ENCODE results near the gene CDCA7L. TPM values are rescaled to one million over a fixed set of nuclear protein-coding genes. Genes with fewer than 3 reads are reported as not detected.
"Not testable (repeated sequence)": the region's sequence is repeated elsewhere in the genome, so short reads cannot be mapped to it uniquely, and the experiment has no call there.

CDCA7L gene
- total RNA-seq, 1 donor from 2014 or later, result 6.1 TPM

DNA sequence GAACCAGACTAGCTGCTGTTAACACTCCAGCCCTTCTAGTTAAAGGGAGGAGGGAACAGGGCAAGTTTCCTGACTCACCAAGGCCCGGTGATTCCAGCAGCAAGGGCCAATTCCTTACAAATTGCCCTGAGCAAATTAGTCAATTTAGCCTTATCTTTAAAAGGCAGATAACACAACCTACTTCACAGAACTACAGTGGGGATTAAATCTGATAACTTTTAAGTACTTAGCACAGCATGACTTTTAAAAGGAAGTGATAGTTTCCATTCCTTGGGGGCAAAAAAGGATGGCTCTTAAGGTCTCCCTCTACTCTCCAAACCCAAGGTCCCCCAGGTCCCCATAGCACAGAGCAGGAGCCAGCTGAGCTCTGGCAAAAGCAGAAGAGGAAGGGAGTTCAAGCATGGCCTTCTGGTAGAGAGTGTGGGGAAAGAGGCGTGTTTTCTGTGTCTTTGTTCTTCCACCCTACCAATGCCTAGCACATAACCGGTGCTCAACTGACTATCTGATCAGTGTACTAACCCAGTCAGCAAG lies 4.0 kb downstream of the CDCA7L start:
- Mint-ChIP-seq H3K4me1 (ENCODE audit: low read depth, unreplicated experiment) (peaks cover 13% of the 10 kb centered on the region), H3K27ac (ENCODE audit: unreplicated experiment) (no peak overlapping the region), H3K27me3 (ENCODE audit: unreplicated experiment) (no peaks in the 10 kb centered on the region), H3K9me3 (ENCODE audit: unreplicated experiment) (peaks cover under 1% of the 10 kb centered on the region), H3K36me3 (ENCODE audit: unreplicated experiment) (no peaks in the 10 kb centered on the region), H3K4me3 (ENCODE audit: unreplicated experiment) (no peak overlapping the region)
- TF ChIP-seq, protein P1, sequence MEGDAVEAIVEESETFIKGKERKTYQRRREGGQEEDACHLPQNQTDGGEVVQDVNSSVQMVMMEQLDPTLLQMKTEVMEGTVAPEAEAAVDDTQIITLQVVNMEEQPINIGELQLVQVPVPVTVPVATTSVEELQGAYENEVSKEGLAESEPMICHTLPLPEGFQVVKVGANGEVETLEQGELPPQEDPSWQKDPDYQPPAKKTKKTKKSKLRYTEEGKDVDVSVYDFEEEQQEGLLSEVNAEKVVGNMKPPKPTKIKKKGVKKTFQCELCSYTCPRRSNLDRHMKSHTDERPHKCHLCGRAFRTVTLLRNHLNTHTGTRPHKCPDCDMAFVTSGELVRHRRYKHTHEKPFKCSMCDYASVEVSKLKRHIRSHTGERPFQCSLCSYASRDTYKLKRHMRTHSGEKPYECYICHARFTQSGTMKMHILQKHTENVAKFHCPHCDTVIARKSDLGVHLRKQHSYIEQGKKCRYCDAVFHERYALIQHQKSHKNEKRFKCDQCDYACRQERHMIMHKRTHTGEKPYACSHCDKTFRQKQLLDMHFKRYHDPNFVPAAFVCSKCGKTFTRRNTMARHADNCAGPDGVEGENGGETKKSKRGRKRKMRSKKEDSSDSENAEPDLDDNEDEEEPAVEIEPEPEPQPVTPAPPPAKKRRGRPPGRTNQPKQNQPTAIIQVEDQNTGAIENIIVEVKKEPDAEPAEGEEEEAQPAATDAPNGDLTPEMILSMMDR (IDR thresholded peaks at IDR 0.05; ENCODE audit: partially characterized antibody, unreplicated experiment), result no peak
- no peak for DNase-seq

DNA sequence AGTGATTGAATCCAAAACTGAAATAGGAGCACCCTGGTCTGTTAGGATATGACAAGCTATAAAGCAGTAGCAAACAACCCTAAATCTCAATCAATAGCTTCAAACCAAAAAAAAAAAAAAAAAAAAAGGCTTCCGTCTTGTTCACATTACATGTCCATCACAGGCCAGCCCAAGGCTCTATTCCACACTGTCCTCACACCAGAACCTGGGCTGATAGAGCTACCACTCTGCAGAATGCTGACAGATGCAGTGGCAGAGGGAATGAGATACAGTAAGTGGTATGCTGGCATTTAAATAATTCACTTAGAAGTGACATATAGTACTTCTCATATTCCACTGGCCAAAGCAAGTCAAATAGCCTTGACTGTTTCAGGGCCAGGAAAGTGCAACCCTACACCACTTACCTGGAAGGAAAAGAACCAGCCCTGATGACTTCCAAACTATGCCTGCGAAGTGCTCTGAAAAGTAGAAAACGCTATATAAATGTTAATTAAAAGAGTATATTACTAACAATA lies 5.8 kb downstream of the CDCA7L start:
- Mint-ChIP-seq H3K27ac (ENCODE audit: unreplicated experiment) (no peak overlapping the region), H3K36me3 (ENCODE audit: unreplicated experiment) (no peaks in the 10 kb centered on the region), H3K27me3 (ENCODE audit: unreplicated experiment) (no peaks in the 10 kb centered on the region), H3K9me3 (ENCODE audit: unreplicated experiment) (peaks cover 6% of the 10 kb centered on the region), H3K4me1 (ENCODE audit: low read depth, unreplicated experiment) (peaks cover 13% of the 10 kb centered on the region), H3K4me3 (ENCODE audit: unreplicated experiment) (no peak overlapping the region)
- no peak for DNase-seq
- TF ChIP-seq, protein P1 (IDR thresholded peaks at IDR 0.05; ENCODE audit: partially characterized antibody, unreplicated experiment), result no peak

DNA sequence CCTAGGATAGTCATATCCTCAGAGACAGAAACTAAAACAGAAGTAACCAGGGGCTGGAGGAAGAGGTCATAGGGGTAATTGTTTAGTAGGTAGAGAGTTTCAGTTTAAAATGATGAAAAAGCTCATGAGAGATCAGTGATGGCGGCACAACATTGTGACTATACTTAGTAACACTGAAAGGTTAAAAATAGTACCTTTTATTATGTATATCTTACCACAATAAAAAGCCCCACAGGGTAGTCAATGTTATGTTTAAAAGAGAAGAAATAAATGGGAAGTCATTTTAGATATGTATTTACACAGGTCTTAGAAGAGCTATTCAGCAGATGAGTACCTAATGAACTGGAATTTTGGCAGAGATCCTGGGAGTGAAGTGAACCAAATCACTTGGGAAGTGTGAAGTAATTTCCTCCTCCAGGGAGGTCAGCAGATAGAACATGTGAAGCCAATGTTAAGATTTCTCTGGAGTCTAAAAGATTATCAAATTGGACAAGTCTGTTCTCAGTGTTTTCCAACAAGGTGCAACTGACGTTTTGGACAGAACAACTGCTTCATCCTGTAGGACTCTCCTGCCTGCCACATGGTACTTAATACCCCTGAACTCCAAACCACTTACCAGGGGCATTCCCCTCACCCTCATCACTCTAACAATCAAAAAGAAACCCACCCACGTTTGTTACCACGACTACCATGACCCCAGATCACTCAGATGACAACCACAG lies 6.4 kb downstream of the CDCA7L start:
- Mint-ChIP-seq H3K27ac (ENCODE audit: unreplicated experiment) (no peak overlapping the region), H3K4me3 (ENCODE audit: unreplicated experiment) (no peak overlapping the region), H3K36me3 (ENCODE audit: unreplicated experiment) (no peaks in the 10 kb centered on the region), H3K4me1 (ENCODE audit: low read depth, unreplicated experiment) (peaks cover 13% of the 10 kb centered on the region), H3K27me3 (ENCODE audit: unreplicated experiment) (no peaks in the 10 kb centered on the region), H3K9me3 (ENCODE audit: unreplicated experiment) (peaks cover 6% of the 10 kb centered on the region)
- TF ChIP-seq, protein P1 (IDR thresholded peaks at IDR 0.05; ENCODE audit: partially characterized antibody, unreplicated experiment), result no peak
- no peak for DNase-seq

DNA sequence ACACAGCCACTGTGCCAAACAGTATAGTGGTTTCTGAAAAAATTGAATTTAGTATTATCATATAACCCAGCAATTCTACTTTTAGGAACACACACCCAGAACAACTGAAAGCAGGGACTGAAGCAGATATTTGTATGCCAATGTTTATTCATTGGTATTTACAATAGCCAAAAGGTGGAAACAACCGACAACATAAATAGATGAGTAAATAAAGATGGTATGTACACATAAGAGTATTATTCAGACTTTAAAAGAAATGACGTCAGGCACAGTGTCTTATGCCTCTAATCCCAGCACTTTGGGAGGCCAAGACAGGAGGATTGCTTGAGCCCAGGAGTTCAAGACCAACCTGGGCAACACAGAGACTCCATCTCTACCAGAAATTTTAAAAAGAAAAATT lies 7.2 kb downstream of the CDCA7L start:
- Mint-ChIP-seq H3K4me1 (ENCODE audit: low read depth, unreplicated experiment) (peaks cover 13% of the 10 kb centered on the region), H3K36me3 (ENCODE audit: unreplicated experiment) (no peaks in the 10 kb centered on the region), H3K27ac (ENCODE audit: unreplicated experiment) (no peak overlapping the region), H3K4me3 (ENCODE audit: unreplicated experiment) (no peak overlapping the region), H3K27me3 (ENCODE audit: unreplicated experiment) (no peaks in the 10 kb centered on the region), H3K9me3 (ENCODE audit: unreplicated experiment) (peaks cover 6% of the 10 kb centered on the region)
- TF ChIP-seq, protein P1 (IDR thresholded peaks at IDR 0.05; ENCODE audit: partially characterized antibody, unreplicated experiment), result no peak
- DNase-seq, result no peak

DNA sequence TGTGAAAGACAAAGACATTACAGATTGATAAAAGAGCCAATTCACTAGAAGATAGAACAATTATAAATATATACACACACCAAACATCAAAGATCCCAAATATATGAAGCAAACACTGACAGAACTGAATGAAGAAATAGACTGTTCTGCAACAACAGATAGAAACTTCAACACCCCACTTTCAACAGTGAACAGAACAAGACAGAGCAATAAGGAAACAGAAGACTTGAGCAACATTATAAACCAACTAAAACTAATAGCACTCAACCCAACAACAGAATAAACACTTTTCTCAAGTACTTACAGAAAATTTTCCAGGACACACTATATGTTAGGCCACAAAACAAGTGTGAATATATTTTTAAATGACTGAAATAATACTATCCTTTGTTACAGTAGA lies 10.9 kb downstream of the CDCA7L start:
- TF ChIP-seq, protein P1 (IDR thresholded peaks at IDR 0.05; ENCODE audit: partially characterized antibody, unreplicated experiment), result no peak
- Mint-ChIP-seq H3K9me3 (ENCODE audit: unreplicated experiment) (peaks cover 6% of the 10 kb centered on the region), H3K4me3 (ENCODE audit: unreplicated experiment) (no peak overlapping the region), H3K36me3 (ENCODE audit: unreplicated experiment) (peaks cover 4% of the 10 kb centered on the region), H3K27me3 (ENCODE audit: unreplicated experiment) (peaks cover 3% of the 10 kb centered on the region), H3K4me1 (ENCODE audit: low read depth, unreplicated experiment) (peaks cover 6% of the 10 kb centered on the region), H3K27ac (ENCODE audit: unreplicated experiment) (no peak overlapping the region)
- DNase-seq, result no peak

DNA sequence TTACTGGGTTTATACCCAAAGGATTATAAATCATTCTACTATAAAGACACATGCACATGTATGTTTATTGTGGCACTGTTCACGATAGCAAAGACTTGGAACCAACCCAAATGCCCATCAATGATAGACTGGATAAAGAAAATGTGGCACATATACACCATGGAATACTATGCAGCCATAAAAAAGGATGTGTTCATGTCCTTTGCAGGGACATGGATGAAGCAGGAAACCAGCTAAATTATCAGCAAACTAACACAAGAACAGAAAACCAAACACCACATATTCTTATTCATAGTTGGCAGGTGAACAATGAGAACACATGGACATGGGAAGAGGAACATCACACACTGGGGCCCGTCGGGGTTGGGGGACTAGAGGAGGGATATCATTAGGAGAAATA lies 12.4 kb downstream of the CDCA7L start:
- not testable (repeated sequence) for H3K36me3 Mint-ChIP-seq (ENCODE audit: unreplicated experiment); H3K27ac Mint-ChIP-seq (ENCODE audit: unreplicated experiment); H3K9me3 Mint-ChIP-seq (ENCODE audit: unreplicated experiment); H3K4me3 Mint-ChIP-seq (ENCODE audit: unreplicated experiment); DNase-seq; H3K4me1 Mint-ChIP-seq (ENCODE audit: low read depth, unreplicated experiment); H3K27me3 Mint-ChIP-seq (ENCODE audit: unreplicated experiment)

Measured in glutamatergic neuron (in vitro differentiated cells).